Right hindlimb (tissue), 1 donor: ENCODE data around the gene MEIKIN.

Experiments used
- DNase-seq: peaks from one replicate; pipeline ENCODE4 v3.0.0-alpha.2; 2018

MEIKIN gene

GRCh38 chr5:131945551-131946168 is at the start of gene MEIKIN:
Gene MEIKIN, minus strand, starts transcription at chr5:131945663. Its CDS starts 158 bp downstream, at chr5:131945505.
- DNase-seq, result no peak

- no peak for DNase-seq
Measured at GRCh38 chr5:131994533-131995226, 49.2 kb upstream of the MEIKIN start.

- no peak for DNase-seq
Measured at GRCh38 chr5:131994090-131994489, 48.6 kb upstream of the MEIKIN start.

- DNase-seq, result no peak
Measured at GRCh38 chr5:131993676-131994075, 48.2 kb upstream of the MEIKIN start.

- DNase-seq, result no peak
Measured at GRCh38 chr5:131992370-131992769, 46.9 kb upstream of the MEIKIN start.

GRCh38 chr5:131991593-131992324 is 46.3 kb upstream of the MEIKIN start:
- DNase-seq, result no peak

GRCh38 chr5:131990716-131991115 is 45.3 kb upstream of the MEIKIN start:
- no peak for DNase-seq

- DNase-seq, result no peak
Measured at GRCh38 chr5:131988601-131989000, 43.1 kb upstream of the MEIKIN start.

- DNase-seq, result no peak
Measured at GRCh38 chr5:131987251-131987650, 41.8 kb upstream of the MEIKIN start.

GRCh38 chr5:131986161-131986912 is 40.9 kb upstream of the MEIKIN start:
- DNase-seq, result no peak

- DNase-seq, result no peak
Measured at GRCh38 chr5:131984956-131985665, 39.6 kb upstream of the MEIKIN start.

GRCh38 chr5:131983244-131983771 is 37.8 kb upstream of the MEIKIN start:
- DNase-seq, result peak; percentile 53

- no peak for DNase-seq
Measured at GRCh38 chr5:131981516-131981915, 36.1 kb upstream of the MEIKIN start.

GRCh38 chr5:131980696-131981095 is 35.2 kb upstream of the MEIKIN start:
- no peak for DNase-seq

GRCh38 chr5:131979816-131980215 is 34.4 kb upstream of the MEIKIN start:
- DNase-seq, result no peak

- DNase-seq, result no peak
Measured at GRCh38 chr5:131977212-131977604, 31.7 kb upstream of the MEIKIN start.

- no peak for DNase-seq
Measured at GRCh38 chr5:131976414-131977211, 31.1 kb upstream of the MEIKIN start.

- no peak for DNase-seq
Measured at GRCh38 chr5:131974956-131975726, 29.7 kb upstream of the MEIKIN start.

GRCh38 chr5:131974622-131974955 is 29.1 kb upstream of the MEIKIN start:
- no peak for DNase-seq

- no peak for DNase-seq
Measured at GRCh38 chr5:131974016-131974415, 28.6 kb upstream of the MEIKIN start.
